Endothelial cell of hepatic sinusoid (primary cell): Measurements from ENCODE around the gene SUCNR1.

Experiments used
- in situ Hi-C: cut with HindIII; loops from 2 replicates; pipeline ENCODE4 v1.10.0; 2017; ENCODE audit warnings: low sequenced_read_pairs

The SUCNR1 gene

DNA sequence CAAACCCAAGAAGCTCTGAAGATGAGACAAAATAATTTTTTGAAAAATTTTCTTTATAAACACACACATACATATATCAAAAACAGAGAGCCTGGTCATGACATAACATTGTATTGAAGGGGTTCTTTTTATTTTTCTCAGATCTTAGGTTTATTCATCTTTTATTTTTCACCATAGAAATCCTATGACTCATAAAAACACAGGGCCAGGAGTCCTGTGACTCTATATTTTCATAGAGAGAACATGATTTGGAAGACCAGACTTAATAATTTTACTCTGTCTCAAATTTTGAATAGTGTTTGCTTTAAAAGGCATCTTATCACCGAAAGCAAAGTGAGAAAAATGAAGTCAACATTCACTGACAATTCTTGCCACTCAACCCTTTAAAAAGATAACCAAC, 57.7 kb downstream of the SUCNR1 start:
- in situ Hi-C loops: no loop called here

DNA sequence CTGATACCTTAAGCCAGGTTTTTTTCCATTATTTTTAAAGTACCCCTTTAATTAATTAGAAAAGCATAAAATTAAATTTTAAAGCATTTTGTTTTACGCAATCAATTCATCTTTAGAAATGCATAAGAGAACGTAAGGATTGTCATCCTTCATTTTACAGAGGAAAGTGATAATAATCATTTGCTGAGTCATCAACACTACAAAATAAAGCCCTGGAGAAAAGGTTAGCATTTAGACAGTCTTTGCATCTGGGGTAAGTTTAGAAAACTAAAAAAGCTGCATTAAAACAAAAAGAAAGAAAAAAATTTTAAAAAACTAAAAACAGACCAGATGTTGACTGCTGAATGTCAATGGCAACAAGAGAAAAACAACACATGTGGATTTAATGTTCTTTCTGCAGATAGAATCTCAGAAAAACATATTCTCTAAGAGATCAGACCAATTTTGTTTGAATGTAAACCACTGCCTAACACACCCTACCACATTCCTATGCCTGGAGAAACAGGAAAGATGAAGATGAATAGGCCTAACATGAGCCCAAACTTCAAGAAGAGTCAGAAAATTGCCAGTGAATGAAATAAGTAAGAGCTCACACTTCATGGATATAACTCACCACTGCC, 59.9 kb downstream of the SUCNR1 start:
- in situ Hi-C loops: no loop called here
